HEK293 (cell line): Measurements from ENCODE around the gene TEX30.

Experiments used
- CTCF ChIA-PET: fragments of 350-600 bp; formaldehyde crosslinking; extraction: SDS; loops from one replicate; lab custom pipeline; 2021; ENCODE audit warnings: antibody characterized with exemption; lab: Yijun Ruan, JAX
- POLR2A ChIA-PET: fragments of 300-600 bp; formaldehyde crosslinking; extraction: SDS; loops from one replicate; lab custom pipeline; 2020; ENCODE audit warnings: antibody characterized with exemption, inconsistent platforms; lab: Yijun Ruan, JAX
- H3K27ac ChIP-seq: fragments of 200-500 bp; sonication (Bioruptor generic); 2 replicates; pipeline ENCODE4 v1.5.1; 2014; ENCODE audit warnings: low read depth, low read length, control low read depth, inconsistent platforms; ENCODE audit errors: extremely low read depth
- H3K36me3 ChIP-seq, 2 experiments: fragments of 200-500 bp in 1 of 2; sonication (Bioruptor generic) in 1 of 2; 1 replicate in 1 of 2; 2 replicates in 1 of 2; pipeline ENCODE4 v1.5.1; 2014 to 2017; ENCODE audit warnings: inconsistent platforms in 2 of 2, low read length in 2 of 2; ENCODE audit not compliant: control insufficient read depth in 2 of 2, insufficient read depth in 1 of 2
- H3K4me1 ChIP-seq: fragments of 200-500 bp; sonication (Bioruptor generic); 2 replicates; pipeline ENCODE4 v1.5.1; 2014; ENCODE audit warnings: mild to moderate bottlenecking, low read length, inconsistent platforms; ENCODE audit not compliant: control insufficient read depth, insufficient read depth
- H3K4me3 ChIP-seq: 2 replicates; pipeline ENCODE4 v1.5.1; 2011; ENCODE audit warnings: low read depth, mild to moderate bottlenecking, control low read depth, low read length, moderate library complexity
- H3K9me3 ChIP-seq: fragments of 200-500 bp; sonication (Bioruptor generic); 2 replicates; pipeline ENCODE4 v1.5.1; 2014; ENCODE audit warnings: low read depth, low read length, inconsistent platforms; ENCODE audit not compliant: control insufficient read depth, insufficient read depth
- HIC1 ChIP-seq: fragments of 450-650 bp; formaldehyde crosslinking; IDR thresholded peaks from 2 replicates; pipeline ENCODE4 v1.5.1; 2016; ENCODE audit warnings: missing biosample characterization, missing genetic modification characterization
- HOXD13 ChIP-seq: sonication (generic); formaldehyde crosslinking; IDR thresholded peaks from 2 replicates; pipeline ENCODE4 v1.8.0; 2022; ENCODE audit warnings: missing genetic modification reagents, borderline replicate concordance
- PRDM1 ChIP-seq: fragments of 450-650 bp; formaldehyde crosslinking; IDR thresholded peaks from 2 replicates; pipeline ENCODE4; 2016; ENCODE audit warnings: missing biosample characterization, missing genetic modification characterization
- SCRT2 ChIP-seq: fragments of 450-650 bp; formaldehyde crosslinking; IDR thresholded peaks from 2 replicates; pipeline ENCODE4 v1.5.1; 2016; ENCODE audit warnings: missing biosample characterization, missing genetic modification characterization
- ZFP37 ChIP-seq: fragments of 450-650 bp; formaldehyde crosslinking; IDR thresholded peaks from 2 replicates; pipeline ENCODE4 v1.5.1; 2016; ENCODE audit warnings: missing biosample characterization, missing genetic modification characterization
- ZNF175 ChIP-seq: fragments of 450-650 bp; formaldehyde crosslinking; IDR thresholded peaks from 2 replicates; pipeline ENCODE4 v1.5.1; 2016; ENCODE audit warnings: missing biosample characterization, missing genetic modification characterization
- ZNF202 ChIP-seq: fragments of 450-650 bp; formaldehyde crosslinking; IDR thresholded peaks from 2 replicates; pipeline ENCODE4 v1.5.1; 2016; ENCODE audit warnings: missing biosample characterization, missing genetic modification characterization, borderline replicate concordance
- ZNF211 ChIP-seq: fragments of 450-650 bp; formaldehyde crosslinking; IDR thresholded peaks from 2 replicates; pipeline ENCODE4 v1.5.1; 2016; ENCODE audit warnings: low read depth, missing biosample characterization, missing genetic modification characterization
- ZNF341 ChIP-seq: fragments of 450-650 bp; formaldehyde crosslinking; IDR thresholded peaks from 2 replicates; pipeline ENCODE4; 2016; ENCODE audit warnings: low read depth, missing biosample characterization, missing genetic modification characterization
- ZNF426 ChIP-seq: fragments of 450-650 bp; formaldehyde crosslinking; IDR thresholded peaks from 2 replicates; pipeline ENCODE4 v1.5.1; 2017; ENCODE audit warnings: missing biosample characterization, missing genetic modification characterization, mild to moderate bottlenecking, inconsistent platforms, moderate library complexity
- ZNF449 ChIP-seq: fragments of 450-650 bp; formaldehyde crosslinking; IDR thresholded peaks from 2 replicates; pipeline ENCODE4 v1.5.1; 2017; ENCODE audit warnings: missing biosample characterization, mild to moderate bottlenecking, missing genetic modification characterization, moderate library complexity
- ZNF76 ChIP-seq: fragments of 450-650 bp; formaldehyde crosslinking; IDR thresholded peaks from 2 replicates; pipeline ENCODE4; 2016; ENCODE audit warnings: low read depth, missing biosample characterization, missing genetic modification characterization, borderline replicate concordance
- ZNF791 ChIP-seq: fragments of 450-650 bp; formaldehyde crosslinking; IDR thresholded peaks from 2 replicates; pipeline ENCODE4 v1.5.1; 2016; ENCODE audit warnings: missing biosample characterization, missing genetic modification characterization
- TF ChIP-seq, protein P1 (sequence below): fragments of 450-650 bp; formaldehyde crosslinking; IDR thresholded peaks from 2 replicates; pipeline ENCODE4 v1.5.1; 2016; ENCODE audit warnings: missing biosample characterization, missing genetic modification characterization, borderline replicate concordance
- TF ChIP-seq, protein P2 (sequence below): fragments of 450-650 bp; formaldehyde crosslinking; IDR thresholded peaks from 2 replicates; pipeline ENCODE4 v1.5.1; 2016; ENCODE audit warnings: missing biosample characterization, missing genetic modification characterization
- TF ChIP-seq, protein P3 (sequence below): fragments of 450-650 bp; formaldehyde crosslinking; IDR thresholded peaks from 2 replicates; pipeline ENCODE4 v1.5.1; 2017; ENCODE audit warnings: missing biosample characterization, missing genetic modification characterization

Gene TEX30

GRCh38 chr13:102774214-102774568, 605 bp upstream of the TEX30 start:
- H3K27ac ChIP-seq: no peak overlapping the region; the same call in 1 of the 2 replicates
- CTCF ChIA-PET: interaction anchor here (0.6 to 1.2 kb wide), 2 partner anchors 26 to 142 kb away, joined by 3 read pairs; no protein-coding TSS in a partner anchor
- H3K4me3 ChIP-seq: no peak overlapping the region; the same call in 1 of the 2 replicates
- no peaks in the 10 kb centered on the region for H3K9me3 ChIP-seq
- 0 out of 2 replicates have a peak, but pooled peaks have one; percentile 8 for TF ChIP-seq ZNF341 (tag by site-specific recombination)
- no peak for TF ChIP-seq ZFP37 (tag by site-specific recombination)
- no peak for TF ChIP-seq ZNF175 (tag by site-specific recombination)
- TF ChIP-seq ZNF202: peak; percentile 41; the same call in 1 of the 2 replicates
- no peaks in the 10 kb centered on the region for H3K36me3 ChIP-seq
- POLR2A ChIA-PET: interaction anchor here (0.6 to 2.1 kb wide), 10 partner anchors 25 to 179 kb away, joined by 3 to 19 read pairs (median 4); partner anchors contain the start of genes BIVM, ERCC5, POGLUT2 and TPP2
- peaks cover 3% of the 10 kb centered on the region; the same call in 1 of the 2 replicates for H3K4me1 ChIP-seq

- Histone ChIP-seq H3K4me3 (no peak overlapping the region), H3K9me3 (no peaks in the 10 kb centered on the region), H3K36me3 (peaks cover 0 to 5% of the 10 kb centered on the region in 2 experiments; a peak in 2 of 3 replicates), H3K27ac (no peak overlapping the region), H3K4me1 (peaks cover 3% of the 10 kb centered on the region; the same call in 1 of the 2 replicates)
- CTCF ChIA-PET: interaction anchor here (0.6 to 1.0 kb wide), 2 partner anchors 180 to 192 kb away, joined by 3 read pairs; no protein-coding TSS in a partner anchor
- POLR2A ChIA-PET: no interaction called here
- TF ChIP-seq ZNF211: no peak
- TF ChIP-seq ZNF449 (tag by site-specific recombination): no peak
- no peak for TF ChIP-seq HOXD13 (CRISPR knock-in tag)
- no peak for TF ChIP-seq ZNF76
- TF ChIP-seq HIC1 (tag by site-specific recombination): no peak
- no peak for TF ChIP-seq ZNF791 (tag by site-specific recombination)
- TF ChIP-seq, protein P1, sequence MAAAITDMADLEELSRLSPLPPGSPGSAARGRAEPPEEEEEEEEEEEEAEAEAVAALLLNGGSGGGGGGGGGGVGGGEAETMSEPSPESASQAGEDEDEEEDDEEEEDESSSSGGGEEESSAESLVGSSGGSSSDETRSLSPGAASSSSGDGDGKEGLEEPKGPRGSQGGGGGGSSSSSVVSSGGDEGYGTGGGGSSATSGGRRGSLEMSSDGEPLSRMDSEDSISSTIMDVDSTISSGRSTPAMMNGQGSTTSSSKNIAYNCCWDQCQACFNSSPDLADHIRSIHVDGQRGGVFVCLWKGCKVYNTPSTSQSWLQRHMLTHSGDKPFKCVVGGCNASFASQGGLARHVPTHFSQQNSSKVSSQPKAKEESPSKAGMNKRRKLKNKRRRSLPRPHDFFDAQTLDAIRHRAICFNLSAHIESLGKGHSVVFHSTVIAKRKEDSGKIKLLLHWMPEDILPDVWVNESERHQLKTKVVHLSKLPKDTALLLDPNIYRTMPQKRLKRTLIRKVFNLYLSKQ (tag by site-specific recombination): no peak
Observed at GRCh38 chr13:102772042-102772425, 1.6 kb downstream of the TEX30 start.

- no peak overlapping the region for H3K4me3 ChIP-seq
- POLR2A ChIA-PET: no interaction called here
- CTCF ChIA-PET: interaction anchor here (0.6 to 1.0 kb wide), 3 partner anchors 29 to 191 kb away, joined by 3 to 6 read pairs (median 3); no protein-coding TSS in a partner anchor
- TF ChIP-seq, protein P2, sequence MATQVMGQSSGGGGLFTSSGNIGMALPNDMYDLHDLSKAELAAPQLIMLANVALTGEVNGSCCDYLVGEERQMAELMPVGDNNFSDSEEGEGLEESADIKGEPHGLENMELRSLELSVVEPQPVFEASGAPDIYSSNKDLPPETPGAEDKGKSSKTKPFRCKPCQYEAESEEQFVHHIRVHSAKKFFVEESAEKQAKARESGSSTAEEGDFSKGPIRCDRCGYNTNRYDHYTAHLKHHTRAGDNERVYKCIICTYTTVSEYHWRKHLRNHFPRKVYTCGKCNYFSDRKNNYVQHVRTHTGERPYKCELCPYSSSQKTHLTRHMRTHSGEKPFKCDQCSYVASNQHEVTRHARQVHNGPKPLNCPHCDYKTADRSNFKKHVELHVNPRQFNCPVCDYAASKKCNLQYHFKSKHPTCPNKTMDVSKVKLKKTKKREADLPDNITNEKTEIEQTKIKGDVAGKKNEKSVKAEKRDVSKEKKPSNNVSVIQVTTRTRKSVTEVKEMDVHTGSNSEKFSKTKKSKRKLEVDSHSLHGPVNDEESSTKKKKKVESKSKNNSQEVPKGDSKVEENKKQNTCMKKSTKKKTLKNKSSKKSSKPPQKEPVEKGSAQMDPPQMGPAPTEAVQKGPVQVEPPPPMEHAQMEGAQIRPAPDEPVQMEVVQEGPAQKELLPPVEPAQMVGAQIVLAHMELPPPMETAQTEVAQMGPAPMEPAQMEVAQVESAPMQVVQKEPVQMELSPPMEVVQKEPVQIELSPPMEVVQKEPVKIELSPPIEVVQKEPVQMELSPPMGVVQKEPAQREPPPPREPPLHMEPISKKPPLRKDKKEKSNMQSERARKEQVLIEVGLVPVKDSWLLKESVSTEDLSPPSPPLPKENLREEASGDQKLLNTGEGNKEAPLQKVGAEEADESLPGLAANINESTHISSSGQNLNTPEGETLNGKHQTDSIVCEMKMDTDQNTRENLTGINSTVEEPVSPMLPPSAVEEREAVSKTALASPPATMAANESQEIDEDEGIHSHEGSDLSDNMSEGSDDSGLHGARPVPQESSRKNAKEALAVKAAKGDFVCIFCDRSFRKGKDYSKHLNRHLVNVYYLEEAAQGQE (tag by site-specific recombination): peak; percentile 82
- TF ChIP-seq ZNF426 (tag by site-specific recombination) (no peak), SCRT2 (tag by site-specific recombination) (peak; percentile 61), PRDM1 (tag by site-specific recombination) (peak; percentile 76)
- TF ChIP-seq, protein P3, sequence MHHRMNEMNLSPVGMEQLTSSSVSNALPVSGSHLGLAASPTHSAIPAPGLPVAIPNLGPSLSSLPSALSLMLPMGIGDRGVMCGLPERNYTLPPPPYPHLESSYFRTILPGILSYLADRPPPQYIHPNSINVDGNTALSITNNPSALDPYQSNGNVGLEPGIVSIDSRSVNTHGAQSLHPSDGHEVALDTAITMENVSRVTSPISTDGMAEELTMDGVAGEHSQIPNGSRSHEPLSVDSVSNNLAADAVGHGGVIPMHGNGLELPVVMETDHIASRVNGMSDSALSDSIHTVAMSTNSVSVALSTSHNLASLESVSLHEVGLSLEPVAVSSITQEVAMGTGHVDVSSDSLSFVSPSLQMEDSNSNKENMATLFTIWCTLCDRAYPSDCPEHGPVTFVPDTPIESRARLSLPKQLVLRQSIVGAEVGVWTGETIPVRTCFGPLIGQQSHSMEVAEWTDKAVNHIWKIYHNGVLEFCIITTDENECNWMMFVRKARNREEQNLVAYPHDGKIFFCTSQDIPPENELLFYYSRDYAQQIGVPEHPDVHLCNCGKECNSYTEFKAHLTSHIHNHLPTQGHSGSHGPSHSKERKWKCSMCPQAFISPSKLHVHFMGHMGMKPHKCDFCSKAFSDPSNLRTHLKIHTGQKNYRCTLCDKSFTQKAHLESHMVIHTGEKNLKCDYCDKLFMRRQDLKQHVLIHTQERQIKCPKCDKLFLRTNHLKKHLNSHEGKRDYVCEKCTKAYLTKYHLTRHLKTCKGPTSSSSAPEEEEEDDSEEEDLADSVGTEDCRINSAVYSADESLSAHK (tag by site-specific recombination): 0 out of 2 replicates have a peak, but pooled peaks have one; percentile 48
Observed at GRCh38 chr13:102771298-102772041, 2.1 kb downstream of the TEX30 start.

More at GRCh38 chr13:102771298-102772041, 2.1 kb downstream of the TEX30 start:
- Histone ChIP-seq H3K27ac (no peak overlapping the region), H3K36me3 (peaks cover 0 to 8% of the 10 kb centered on the region in 2 experiments; a peak in 2 of 3 replicates), H3K9me3 (no peaks in the 10 kb centered on the region), H3K4me1 (peaks cover 3% of the 10 kb centered on the region; the same call in 1 of the 2 replicates)
